ENCODE data around the gene IPCEF1. TPM values are rescaled to one million over a fixed set of nuclear protein-coding genes. Genes with fewer than 3 reads are reported as not detected.

The IPCEF1 gene
- total RNA-seq, 2 donors from 2014 or later, result 3.0 to 5.7 TPM

DNA sequence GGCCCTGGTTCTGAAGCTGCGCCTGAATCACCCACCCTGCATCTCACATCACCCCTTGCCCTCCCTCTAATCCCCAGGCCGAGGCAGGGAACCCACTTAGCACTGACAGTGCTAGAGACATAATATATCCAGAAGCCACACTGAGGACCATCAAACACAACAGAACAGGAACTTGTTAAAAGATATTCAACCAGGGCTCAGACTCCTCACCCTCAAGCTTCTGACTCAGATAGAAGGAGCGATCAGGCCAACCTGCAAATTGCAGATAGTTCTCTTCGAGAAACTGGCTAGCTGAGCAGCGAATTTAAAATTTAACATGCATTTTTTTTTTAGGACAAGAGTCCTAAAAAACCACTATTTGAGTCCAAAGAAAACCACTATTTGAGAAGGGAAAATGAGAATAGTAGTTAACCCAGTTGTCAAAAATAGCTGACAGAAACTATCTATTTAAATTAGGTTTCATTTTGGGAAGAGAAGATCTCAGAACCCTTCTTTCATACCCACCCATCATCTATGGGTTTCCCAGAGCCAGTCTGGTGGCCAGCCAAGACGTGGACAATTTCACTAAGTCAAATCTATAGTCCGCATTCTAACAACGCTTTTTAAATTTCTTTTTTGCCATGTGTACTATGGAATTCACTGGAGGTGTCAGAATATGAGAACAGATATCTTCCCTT, 222.0 kb downstream of the IPCEF1 start:
- H3K4me1 ChIP-seq, result no peaks in the 10 kb centered on the region
- no peak overlapping the region for H3K4me3 ChIP-seq
- intact Hi-C loops (cut with DNase I), result no loop called here
- 80 to 82% methylated on average over 8 of the region's 8 CpGs for WGBS, 2 donors
- H3K27me3 ChIP-seq, result no peaks in the 10 kb centered on the region
- ATAC-seq, result no peak
- H3K9me3 ChIP-seq, result no peaks in the 10 kb centered on the region
- no peak for DNase-seq
- no peak for TF ChIP-seq CTCF (IDR thresholded peaks at IDR 0.05)
- TF ChIP-seq POLR2A (IDR thresholded peaks at IDR 0.05), result no peak
- no peak overlapping the region for H3K27ac ChIP-seq
- H3K36me3 ChIP-seq (replicated peaks in 1 of 2; ENCODE audit: insufficient read depth in 1 of 2, low read depth in 2 of 2), result no peaks in the 10 kb centered on the region

- ATAC-seq, result peak; percentile 59
- intact Hi-C loops (cut with DNase I), result no loop called here
- TF ChIP-seq CTCF (IDR thresholded peaks at IDR 0.05), result no peak
- TF ChIP-seq POLR2A (IDR thresholded peaks at IDR 0.05), result no peak
These were observed 228.9 kb downstream of the IPCEF1 start for GRCh38 chr6:154127657-154128056.

GRCh38 chr6:154125421-154125820, 231.2 kb downstream of the IPCEF1 start:
- no peaks in the 10 kb centered on the region for H3K9me3 ChIP-seq
- no peak for ATAC-seq
- WGBS, 2 donors, result 87 to 93% methylated on average over 2 of the region's 2 CpGs
- DNase-seq, result no peak
- no peak for TF ChIP-seq POLR2A (IDR thresholded peaks at IDR 0.05)
- TF ChIP-seq CTCF (IDR thresholded peaks at IDR 0.05), result no peak
- no peaks in the 10 kb centered on the region for H3K27me3 ChIP-seq
- no peak overlapping the region for H3K27ac ChIP-seq
- H3K36me3 ChIP-seq (replicated peaks in 1 of 2; ENCODE audit: insufficient read depth in 1 of 2, low read depth in 2 of 2), result no peaks in the 10 kb centered on the region
- H3K4me3 ChIP-seq, result no peak overlapping the region
- intact Hi-C loops (cut with DNase I), result no loop called here
- peaks cover 3% of the 10 kb centered on the region for H3K4me1 ChIP-seq

More at GRCh38 chr6:154127657-154128056, 228.9 kb downstream of the IPCEF1 start:
- H3K27me3 ChIP-seq, result no peaks in the 10 kb centered on the region
- H3K27ac ChIP-seq, result peak overlapping the region in 2 of 4 donors; percentile 5 to 45
- peaks cover 3% of the 10 kb centered on the region for H3K4me1 ChIP-seq
- 38 to 53% methylated on average over 2 of the region's 2 CpGs for WGBS, 2 donors
- no peaks in the 10 kb centered on the region for H3K36me3 ChIP-seq (replicated peaks in 1 of 2; ENCODE audit: insufficient read depth in 1 of 2, low read depth in 2 of 2)
- no peak overlapping the region for H3K4me3 ChIP-seq
- no peaks in the 10 kb centered on the region for H3K9me3 ChIP-seq
- DNase-seq, result no peak

- Histone ChIP-seq H3K4me3 (no peak overlapping the region), H3K4me1 (peaks cover 3% of the 10 kb centered on the region), H3K9me3 (no peaks in the 10 kb centered on the region), H3K36me3 (replicated peaks in 1 of 2; ENCODE audit: insufficient read depth in 1 of 2, low read depth in 2 of 2) (no peaks in the 10 kb centered on the region), H3K27ac (no peak overlapping the region), H3K27me3 (no peaks in the 10 kb centered on the region)
- intact Hi-C loops (cut with DNase I), result no loop called here
- DNase-seq, result no peak
- no peak for TF ChIP-seq CTCF (IDR thresholded peaks at IDR 0.05)
- TF ChIP-seq POLR2A (IDR thresholded peaks at IDR 0.05), result no peak
- ATAC-seq, result no peak
- 56 to 75% methylated on average over 8 of the region's 8 CpGs for WGBS, 2 donors
These were observed 233.2 kb downstream of the IPCEF1 start for GRCh38 chr6:154123155-154123956.
